Kidney (tissue), 14 donors: ENCODE data around the gene TAF10. TPM values are rescaled to one million over a fixed set of nuclear protein-coding genes. Genes with fewer than 3 reads are reported as not detected.
A peak's percentile ranks its signal among the peaks of the same experiment; 100 is the strongest.

Source experiments
- DNase-seq, 5 donors: peaks; one replicate each; pipeline ENCODE4 v3.0.0-alpha.2; 2013 to 2020
- FAIRE-seq: peaks from 2 replicates; lab custom pipeline; 2012; peaks lifted over from hg19 to GRCh38; lab: Jason Lieb, UNC
- H3K27ac ChIP-seq, 2 donors: one replicate each; pipeline ENCODE4 v1.7.0; 2013; ENCODE audit warnings: low read depth in 2 of 2, low read length in 2 of 2, inconsistent platforms in 1 of 2
- H3K27me3 ChIP-seq: one replicate; pipeline ENCODE4 v1.7.1; 2013; ENCODE audit warnings: low read length, inconsistent platforms; ENCODE audit not compliant: control insufficient read depth, insufficient read depth
- H3K36me3 ChIP-seq, 3 donors: one replicate each; pipeline versions ENCODE4 v1.7.0 to v1.7.1; 2013; ENCODE audit warnings: low read length in 3 of 3, control low read depth in 1 of 3, inconsistent platforms in 1 of 3; ENCODE audit not compliant: insufficient read depth in 3 of 3, control insufficient read depth in 2 of 3
- H3K4me1 ChIP-seq, 3 donors: one replicate each; pipeline versions ENCODE4 v1.7.0 to v1.7.1; 2013; ENCODE audit warnings: low read length in 3 of 3, inconsistent platforms in 1 of 3, low read depth in 1 of 3; ENCODE audit not compliant: control insufficient read depth in 2 of 3, insufficient read depth in 2 of 3
- H3K4me3 ChIP-seq, 3 donors: one replicate each; pipeline versions ENCODE4 v1.7.0 to v1.8.1; 2013; ENCODE audit warnings: low read length in 3 of 3, control low read depth in 1 of 3, inconsistent platforms in 1 of 3
- H3K9ac ChIP-seq, 3 donors: one replicate each; pipeline versions ENCODE4 v1.7.0 to v1.7.1; 2013; ENCODE audit warnings: low read length in 3 of 3, control low read depth in 1 of 3, inconsistent platforms in 1 of 3
- H3K9me3 ChIP-seq, 3 donors: one replicate each; pipeline versions ENCODE4 v1.7.0 to v1.7.1; 2013; ENCODE audit warnings: low read length in 3 of 3, control low read depth in 1 of 3, inconsistent platforms in 1 of 3; ENCODE audit not compliant: control insufficient read depth in 2 of 3, insufficient read depth in 1 of 3
- intact Hi-C: fragments of 100-400 bp; cut with DNase I; formaldehyde crosslinking; loops from one replicate; pipeline ENCODE4 v1.11.1; 2022
- polyA plus RNA-seq: library from polyadenylated mRNA; stranded (reverse); fragments of 350-450 nt; fragmentation: Illumina TruSeq; extraction: RNeasy Lipid Tissue Mini Kit (QIAGEN cat#74804); gene quantifications from one replicate; pipeline ENCODE4 v1.2.3, GENCODE V29; 2014; ENCODE audit warnings: low read depth, low replicate concordance; ENCODE audit not compliant: insufficient read depth
- total RNA-seq: library from RNA; stranded (reverse); fragmentation: NEBNext Ultra II Directional; extraction: Animal tissue kit (Norgen Biotek cat#: 25700); gene quantifications from one replicate; pipeline ENCODE4 v1.2.1, GENCODE V29; 2021
- TF ChIP-seq, protein P1 (sequence below): IDR thresholded peaks from 3 replicates; pipeline ENCODE4 v1.5.1; 2012; ENCODE audit warnings: mild to moderate bottlenecking, moderate library complexity, borderline replicate concordance; ENCODE audit not compliant: insufficient read depth; ENCODE audit errors: extremely low read depth
- donor health status: control.
- donor health status: control.
- donor health status: control.
- donor health status: control.
- donor health status: control.
- donor health status: DM: yes; HTN: yes; CAD: no.
- donor health status: Normal renal cell carcinoma (clear cell type).

Gene TAF10
- total and polyA plus RNA-seq, 2 donors from 2014 or later = 136 to 250 TPM

DNA sequence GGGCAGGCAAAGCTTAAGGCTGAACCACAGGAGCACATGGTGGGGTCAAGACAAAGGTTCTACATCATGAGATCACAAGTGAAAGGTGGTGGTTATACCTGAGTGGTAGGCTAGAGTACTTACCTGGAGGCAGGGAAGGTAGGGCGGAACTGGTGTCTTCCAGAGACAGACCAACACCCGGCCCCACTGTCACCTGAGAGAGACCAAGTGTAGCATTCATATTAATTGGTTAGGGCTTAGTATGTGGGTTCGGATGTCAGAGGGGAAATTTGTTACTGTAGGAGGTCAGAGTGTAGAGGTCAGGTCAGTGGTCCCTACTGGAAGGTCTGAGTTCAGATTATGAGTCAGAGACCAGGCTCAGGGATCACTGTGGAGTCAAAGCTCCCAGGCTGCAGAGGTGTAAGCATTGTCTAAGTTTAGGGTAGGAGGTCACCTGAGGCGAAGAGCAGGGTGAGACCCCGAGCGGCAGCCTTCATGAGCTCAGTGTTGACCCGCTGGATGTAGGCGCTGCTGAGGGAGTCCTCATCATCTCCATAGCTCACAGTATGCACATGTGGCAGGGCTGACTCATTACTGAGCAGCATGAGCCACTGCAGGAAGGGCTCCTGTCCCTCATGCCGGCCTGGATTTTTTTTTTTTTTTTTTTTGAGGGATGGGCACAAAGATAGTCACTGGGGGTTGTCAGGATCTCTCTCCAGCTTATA, 4.0 kb upstream of the TAF10 start:
- Histone ChIP-seq H3K36me3 (peaks cover 4 to 19% (median 7%) of the 10 kb centered on the region in 3 donors), H3K27ac (no peak overlapping the region), H3K9ac (no peak overlapping the region), H3K27me3 (no peaks in the 10 kb centered on the region), H3K9me3 (no peaks in the 10 kb centered on the region), H3K4me3 (no peak overlapping the region), H3K4me1 (peaks cover 0 to 16% (median 11%) of the 10 kb centered on the region in 3 donors)
- TF ChIP-seq, protein P1, sequence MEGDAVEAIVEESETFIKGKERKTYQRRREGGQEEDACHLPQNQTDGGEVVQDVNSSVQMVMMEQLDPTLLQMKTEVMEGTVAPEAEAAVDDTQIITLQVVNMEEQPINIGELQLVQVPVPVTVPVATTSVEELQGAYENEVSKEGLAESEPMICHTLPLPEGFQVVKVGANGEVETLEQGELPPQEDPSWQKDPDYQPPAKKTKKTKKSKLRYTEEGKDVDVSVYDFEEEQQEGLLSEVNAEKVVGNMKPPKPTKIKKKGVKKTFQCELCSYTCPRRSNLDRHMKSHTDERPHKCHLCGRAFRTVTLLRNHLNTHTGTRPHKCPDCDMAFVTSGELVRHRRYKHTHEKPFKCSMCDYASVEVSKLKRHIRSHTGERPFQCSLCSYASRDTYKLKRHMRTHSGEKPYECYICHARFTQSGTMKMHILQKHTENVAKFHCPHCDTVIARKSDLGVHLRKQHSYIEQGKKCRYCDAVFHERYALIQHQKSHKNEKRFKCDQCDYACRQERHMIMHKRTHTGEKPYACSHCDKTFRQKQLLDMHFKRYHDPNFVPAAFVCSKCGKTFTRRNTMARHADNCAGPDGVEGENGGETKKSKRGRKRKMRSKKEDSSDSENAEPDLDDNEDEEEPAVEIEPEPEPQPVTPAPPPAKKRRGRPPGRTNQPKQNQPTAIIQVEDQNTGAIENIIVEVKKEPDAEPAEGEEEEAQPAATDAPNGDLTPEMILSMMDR = no peak
- no peak for FAIRE-seq
- intact Hi-C loops = no loop called here
- no peak for DNase-seq

DNA sequence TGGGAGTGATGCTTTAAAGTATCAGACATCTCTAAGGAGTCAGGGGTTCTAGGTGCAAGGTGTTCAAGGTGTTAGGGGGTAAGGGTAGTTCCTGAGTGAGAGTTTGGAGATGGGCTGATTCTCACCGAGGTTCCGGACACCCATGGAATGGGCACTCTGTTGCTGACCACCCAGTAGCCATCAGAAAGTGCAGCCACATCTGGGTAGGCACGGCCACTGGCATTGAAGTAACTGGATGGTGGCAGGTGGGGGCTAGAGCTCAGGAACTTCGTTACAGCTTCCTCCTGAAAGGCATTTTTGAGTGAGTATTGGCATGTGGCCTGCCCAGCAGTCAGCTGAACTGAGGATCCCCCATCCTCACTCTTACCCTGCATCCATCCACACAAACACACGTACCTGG, 3.0 kb upstream of the TAF10 start:
- TF ChIP-seq, protein P1 = no peak
- peak in 1 of 5 donors; percentile 30 for DNase-seq
- peaks cover 11 to 29% (median 11%) of the 10 kb centered on the region in 3 donors for H3K36me3 ChIP-seq
- H3K4me3 ChIP-seq = no peak overlapping the region
- no peak overlapping the region for H3K9ac ChIP-seq
- no peak overlapping the region for H3K27ac ChIP-seq
- H3K27me3 ChIP-seq = no peaks in the 10 kb centered on the region
- intact Hi-C loops = no loop called here
- no peaks in the 10 kb centered on the region for H3K9me3 ChIP-seq
- FAIRE-seq = no peak
- peaks cover 0 to 18% (median 14%) of the 10 kb centered on the region in 3 donors for H3K4me1 ChIP-seq

DNA sequence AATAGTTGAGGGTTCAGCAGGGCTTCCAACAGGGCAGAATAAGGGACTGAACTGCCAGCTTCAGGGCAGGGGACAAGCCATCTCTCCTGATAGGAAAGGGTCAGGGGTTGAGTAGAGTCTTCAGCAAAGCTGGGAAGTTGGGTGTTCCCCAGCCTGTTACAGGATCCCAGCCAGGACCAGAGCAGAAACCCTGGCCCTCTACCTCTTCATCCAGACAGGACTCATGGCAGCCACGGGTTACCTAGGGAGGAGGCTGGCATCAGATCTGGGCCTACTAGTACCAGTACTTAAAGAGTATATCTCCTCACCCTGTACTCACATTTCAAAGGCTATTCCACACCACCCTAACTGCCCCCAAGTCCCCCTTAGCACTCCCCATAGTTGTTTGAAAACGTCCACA, 2.4 kb upstream of the TAF10 start:
- H3K4me1 ChIP-seq = peaks cover 0 to 18% (median 11%) of the 10 kb centered on the region in 3 donors
- DNase-seq (peak in 1 of 5 donors; percentile 25), FAIRE-seq (no peak)
- TF ChIP-seq, protein P1 = no peak
- intact Hi-C loops = no loop called here
- no peak overlapping the region for H3K9ac ChIP-seq
- H3K27ac ChIP-seq = no peak overlapping the region
- H3K9me3 ChIP-seq = no peaks in the 10 kb centered on the region
- H3K27me3 ChIP-seq = no peaks in the 10 kb centered on the region
- H3K36me3 ChIP-seq = peaks cover 13 to 35% (median 17%) of the 10 kb centered on the region in 3 donors
- no peak overlapping the region for H3K4me3 ChIP-seq
